ENCODE measurements around the gene TNNT2.

TNNT2 gene

GRCh38 chr1:201329801-201330200, 47.7 kb downstream of the TNNT2 start:
- H2BK5ac ChIP-seq (ENCODE audit: low read length): no peak overlapping the region
- no peaks in the 10 kb centered on the region for H3K27me3 ChIP-seq (ENCODE audit: insufficient read depth, low read length, poor library complexity)
- no peak overlapping the region for H3K4ac ChIP-seq (ENCODE audit: low read depth, low read length)
- H3K36me3 ChIP-seq (ENCODE audit: control insufficient read depth, insufficient read depth, low read length): no peaks in the 10 kb centered on the region
- no peak overlapping the region for H2BK120ac ChIP-seq (ENCODE audit: low read depth, low read length)
- H3K4me1 ChIP-seq (ENCODE audit: control insufficient read depth, low read depth, low read length): no peaks in the 10 kb centered on the region
- no peak overlapping the region for H3K18ac ChIP-seq (ENCODE audit: low read length)
- H3K23ac ChIP-seq (ENCODE audit: low read length): no peak overlapping the region
- H4K8ac ChIP-seq (ENCODE audit: low read depth, low read length): no peak overlapping the region
- no peak overlapping the region for H2BK15ac ChIP-seq (replicated peaks; ENCODE audit: low read depth)
- no peak overlapping the region for H2AK5ac ChIP-seq (ENCODE audit: low read length)
- H3K4me2 ChIP-seq (ENCODE audit: low read length): no peak overlapping the region
- H3K4me3 ChIP-seq (ENCODE audit: low read length): no peak overlapping the region
- H3K79me2 ChIP-seq (ENCODE audit: control insufficient read depth, insufficient read depth, low read length): no peaks in the 10 kb centered on the region
- H3K79me1 ChIP-seq (ENCODE audit: low read length): no peaks in the 10 kb centered on the region
- H3K56ac ChIP-seq (ENCODE audit: low read length): peak overlapping the region; percentile 42
- no CpG with 5 or more reads among the region's 4 CpGs for WGBS (ENCODE audit: extremely low coverage, insufficient coverage, low lambda C conversion rate)
- no peak overlapping the region for H4K5ac ChIP-seq (ENCODE audit: low read length)
- H3K27ac ChIP-seq (ENCODE audit: low read depth, low read length): no peak overlapping the region
- H3K9ac ChIP-seq (ENCODE audit: low read length): no peak overlapping the region
- DNase-seq: no peak

DNA sequence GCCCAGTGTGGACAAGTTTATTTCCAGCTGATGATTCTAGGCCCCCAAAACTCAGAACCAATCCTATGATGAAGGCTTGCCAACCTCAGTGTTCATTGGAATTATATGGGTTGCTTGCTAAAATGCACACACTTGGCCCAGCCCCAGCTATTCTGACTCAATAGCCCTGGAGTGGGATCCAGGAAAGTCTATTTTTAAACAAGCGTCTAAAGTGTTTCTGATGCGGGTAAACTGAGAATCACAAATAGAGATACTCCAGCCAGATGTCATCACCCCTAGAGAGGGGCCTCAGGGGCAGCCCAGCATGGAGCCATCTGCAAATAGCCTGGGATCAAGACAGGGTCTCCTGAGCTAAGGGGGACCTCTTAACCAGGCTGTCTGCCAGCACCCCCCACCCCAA, 48.2 kb downstream of the TNNT2 start:
- no peak overlapping the region for H2BK120ac ChIP-seq (ENCODE audit: low read depth, low read length)
- no peaks in the 10 kb centered on the region for H3K79me2 ChIP-seq (ENCODE audit: control insufficient read depth, insufficient read depth, low read length)
- H3K18ac ChIP-seq (ENCODE audit: low read length): no peak overlapping the region
- H3K79me1 ChIP-seq (ENCODE audit: low read length): no peaks in the 10 kb centered on the region
- no peak overlapping the region for H4K5ac ChIP-seq (ENCODE audit: low read length)
- no peak for DNase-seq
- WGBS (ENCODE audit: extremely low coverage, insufficient coverage, low lambda C conversion rate): no CpG with 5 or more reads among the region's 2 CpGs
- H2AK5ac ChIP-seq (ENCODE audit: low read length): no peak overlapping the region
- no peak overlapping the region for H4K8ac ChIP-seq (ENCODE audit: low read depth, low read length)
- no peak overlapping the region for H3K9ac ChIP-seq (ENCODE audit: low read length)
- H3K4me1 ChIP-seq (ENCODE audit: control insufficient read depth, low read depth, low read length): no peaks in the 10 kb centered on the region
- H3K4ac ChIP-seq (ENCODE audit: low read depth, low read length): no peak overlapping the region
- no peak overlapping the region for H2BK5ac ChIP-seq (ENCODE audit: low read length)
- H3K4me2 ChIP-seq (ENCODE audit: low read length): no peak overlapping the region
- no peak overlapping the region for H3K27ac ChIP-seq (ENCODE audit: low read depth, low read length)
- no peak overlapping the region for H3K4me3 ChIP-seq (ENCODE audit: low read length)
- no peaks in the 10 kb centered on the region for H3K36me3 ChIP-seq (ENCODE audit: control insufficient read depth, insufficient read depth, low read length)
- H2BK15ac ChIP-seq (replicated peaks; ENCODE audit: low read depth): no peak overlapping the region
- H3K23ac ChIP-seq (ENCODE audit: low read length): no peak overlapping the region
- H3K27me3 ChIP-seq (ENCODE audit: insufficient read depth, low read length, poor library complexity): no peaks in the 10 kb centered on the region
- H3K56ac ChIP-seq (ENCODE audit: low read length): no peak overlapping the region

DNA sequence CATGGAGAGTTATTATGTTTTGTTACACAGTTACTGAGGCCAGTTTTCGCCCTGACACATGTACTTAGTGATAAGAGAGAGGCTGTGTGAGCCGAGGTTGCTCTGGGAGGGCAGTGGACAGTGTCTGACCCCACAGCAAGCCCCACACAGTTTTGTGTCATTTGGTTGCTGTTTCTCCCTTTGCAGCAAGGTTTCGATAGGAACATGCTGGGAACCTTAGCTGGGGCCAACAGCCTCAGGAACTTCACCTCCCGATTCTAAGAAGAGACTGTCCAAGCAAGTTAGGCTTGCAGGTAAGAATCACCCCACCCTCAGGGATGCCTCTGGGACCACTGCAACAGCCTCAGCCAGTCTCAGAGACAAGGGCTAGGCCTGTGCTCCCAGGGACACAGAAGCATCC, 48.9 kb downstream of the TNNT2 start:
- no peak overlapping the region for H3K4ac ChIP-seq (ENCODE audit: low read depth, low read length)

DNA sequence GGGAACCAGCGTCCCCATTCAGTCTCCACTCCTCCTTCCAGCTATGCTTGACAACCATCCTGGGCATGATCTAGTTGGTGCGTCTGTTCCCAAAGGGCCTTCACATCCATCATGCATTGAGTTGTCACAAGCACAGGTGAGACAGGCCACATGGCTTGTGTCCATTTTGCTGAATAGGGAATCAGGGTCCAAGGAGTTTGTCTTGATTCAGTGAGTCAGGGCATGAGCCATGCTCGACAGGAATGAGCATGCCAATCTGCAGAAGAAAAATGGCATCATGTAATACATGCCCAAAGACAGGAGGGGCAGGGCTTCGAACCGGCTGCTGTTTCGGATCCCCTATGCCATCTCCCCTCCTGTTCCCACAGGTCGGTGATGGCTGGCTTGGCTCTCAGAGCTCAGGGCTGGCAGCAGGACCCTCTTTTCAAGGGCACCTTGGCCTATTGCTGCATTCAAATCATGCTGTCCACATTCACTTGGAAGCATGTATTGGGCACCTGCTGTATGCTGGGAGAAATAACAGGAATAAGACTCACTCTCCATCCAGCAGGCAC, 49.7 kb downstream of the TNNT2 start:
- Histone ChIP-seq H3K18ac (ENCODE audit: low read length) (no peak overlapping the region), H3K9ac (ENCODE audit: low read length) (no peak overlapping the region), H2BK120ac (ENCODE audit: low read depth, low read length) (no peak overlapping the region), H3K79me1 (ENCODE audit: low read length) (no peaks in the 10 kb centered on the region), H3K27me3 (ENCODE audit: insufficient read depth, low read length, poor library complexity) (no peaks in the 10 kb centered on the region), H4K5ac (ENCODE audit: low read length) (no peak overlapping the region), H2BK15ac (replicated peaks; ENCODE audit: low read depth) (no peak overlapping the region), H3K4me3 (ENCODE audit: low read length) (no peak overlapping the region), H3K36me3 (ENCODE audit: control insufficient read depth, insufficient read depth, low read length) (no peaks in the 10 kb centered on the region), H2BK5ac (ENCODE audit: low read length) (no peak overlapping the region), H3K27ac (ENCODE audit: low read depth, low read length) (no peak overlapping the region), H3K4me1 (ENCODE audit: control insufficient read depth, low read depth, low read length) (no peaks in the 10 kb centered on the region), H3K4ac (ENCODE audit: low read depth, low read length) (no peak overlapping the region), H3K79me2 (ENCODE audit: control insufficient read depth, insufficient read depth, low read length) (no peaks in the 10 kb centered on the region), H2AK5ac (ENCODE audit: low read length) (no peak overlapping the region), H3K23ac (ENCODE audit: low read length) (no peak overlapping the region), H3K4me2 (ENCODE audit: low read length) (no peak overlapping the region), H4K8ac (ENCODE audit: low read depth, low read length) (no peak overlapping the region), H3K56ac (ENCODE audit: low read length) (no peak overlapping the region)
- no CpG with 5 or more reads among the region's 7 CpGs for WGBS (ENCODE audit: extremely low coverage, insufficient coverage, low lambda C conversion rate)
- no peak for DNase-seq

More for the DNA sequence above, 48.9 kb downstream of the TNNT2 start:
- Histone ChIP-seq H3K56ac (ENCODE audit: low read length) (peak overlapping the region; percentile 11), H3K27me3 (ENCODE audit: insufficient read depth, low read length, poor library complexity) (no peaks in the 10 kb centered on the region), H3K79me1 (ENCODE audit: low read length) (no peaks in the 10 kb centered on the region), H4K8ac (ENCODE audit: low read depth, low read length) (no peak overlapping the region), H3K4me1 (ENCODE audit: control insufficient read depth, low read depth, low read length) (no peaks in the 10 kb centered on the region), H2BK15ac (replicated peaks; ENCODE audit: low read depth) (no peak overlapping the region), H3K18ac (ENCODE audit: low read length) (no peak overlapping the region), H2AK5ac (ENCODE audit: low read length) (no peak overlapping the region), H3K27ac (ENCODE audit: low read depth, low read length) (no peak overlapping the region), H3K4me3 (ENCODE audit: low read length) (no peak overlapping the region), H3K79me2 (ENCODE audit: control insufficient read depth, insufficient read depth, low read length) (no peaks in the 10 kb centered on the region), H4K5ac (ENCODE audit: low read length) (no peak overlapping the region), H3K9ac (ENCODE audit: low read length) (no peak overlapping the region), H2BK5ac (ENCODE audit: low read length) (no peak overlapping the region), H3K4me2 (ENCODE audit: low read length) (no peak overlapping the region), H3K23ac (ENCODE audit: low read length) (no peak overlapping the region), H2BK120ac (ENCODE audit: low read depth, low read length) (no peak overlapping the region), H3K36me3 (ENCODE audit: control insufficient read depth, insufficient read depth, low read length) (no peaks in the 10 kb centered on the region)
- WGBS (ENCODE audit: extremely low coverage, insufficient coverage, low lambda C conversion rate): no CpG with 5 or more reads among the region's 4 CpGs
- DNase-seq: no peak

- H4K5ac ChIP-seq (ENCODE audit: low read length): no peak overlapping the region
- no CpG with 5 or more reads among the region's 4 CpGs for WGBS (ENCODE audit: extremely low coverage, insufficient coverage, low lambda C conversion rate)
- H3K56ac ChIP-seq (ENCODE audit: low read length): no peak overlapping the region
- no peaks in the 10 kb centered on the region for H3K4me1 ChIP-seq (ENCODE audit: control insufficient read depth, low read depth, low read length)
- no peaks in the 10 kb centered on the region for H3K27me3 ChIP-seq (ENCODE audit: insufficient read depth, low read length, poor library complexity)
- no peak overlapping the region for H3K4me2 ChIP-seq (ENCODE audit: low read length)
- H3K4ac ChIP-seq (ENCODE audit: low read depth, low read length): no peak overlapping the region
- H4K8ac ChIP-seq (ENCODE audit: low read depth, low read length): no peak overlapping the region
- H3K79me2 ChIP-seq (ENCODE audit: control insufficient read depth, insufficient read depth, low read length): no peaks in the 10 kb centered on the region
- DNase-seq: no peak
- no peaks in the 10 kb centered on the region for H3K79me1 ChIP-seq (ENCODE audit: low read length)
- no peak overlapping the region for H2AK5ac ChIP-seq (ENCODE audit: low read length)
- no peak overlapping the region for H2BK5ac ChIP-seq (ENCODE audit: low read length)
- H3K4me3 ChIP-seq (ENCODE audit: low read length): no peak overlapping the region
- H2BK120ac ChIP-seq (ENCODE audit: low read depth, low read length): no peak overlapping the region
- H3K18ac ChIP-seq (ENCODE audit: low read length): no peak overlapping the region
- H2BK15ac ChIP-seq (replicated peaks; ENCODE audit: low read depth): no peak overlapping the region
- no peak overlapping the region for H3K9ac ChIP-seq (ENCODE audit: low read length)
- H3K23ac ChIP-seq (ENCODE audit: low read length): no peak overlapping the region
- no peaks in the 10 kb centered on the region for H3K36me3 ChIP-seq (ENCODE audit: control insufficient read depth, insufficient read depth, low read length)
- H3K27ac ChIP-seq (ENCODE audit: low read depth, low read length): no peak overlapping the region
Measured at GRCh38 chr1:201326710-201327109, 50.8 kb downstream of the TNNT2 start.

- Histone ChIP-seq H2AK5ac (ENCODE audit: low read length) (no peak overlapping the region), H3K27ac (ENCODE audit: low read depth, low read length) (no peak overlapping the region), H3K4me3 (ENCODE audit: low read length) (no peak overlapping the region), H4K8ac (ENCODE audit: low read depth, low read length) (no peak overlapping the region), H2BK15ac (replicated peaks; ENCODE audit: low read depth) (no peak overlapping the region), H3K79me1 (ENCODE audit: low read length) (no peaks in the 10 kb centered on the region), H3K56ac (ENCODE audit: low read length) (no peak overlapping the region), H3K9ac (ENCODE audit: low read length) (no peak overlapping the region), H3K27me3 (ENCODE audit: insufficient read depth, low read length, poor library complexity) (no peaks in the 10 kb centered on the region), H2BK120ac (ENCODE audit: low read depth, low read length) (no peak overlapping the region), H3K4me1 (ENCODE audit: control insufficient read depth, low read depth, low read length) (no peaks in the 10 kb centered on the region), H3K23ac (ENCODE audit: low read length) (no peak overlapping the region), H3K36me3 (ENCODE audit: control insufficient read depth, insufficient read depth, low read length) (no peaks in the 10 kb centered on the region), H3K4ac (ENCODE audit: low read depth, low read length) (no peak overlapping the region), H3K79me2 (ENCODE audit: control insufficient read depth, insufficient read depth, low read length) (no peaks in the 10 kb centered on the region), H2BK5ac (ENCODE audit: low read length) (no peak overlapping the region), H4K5ac (ENCODE audit: low read length) (no peak overlapping the region), H3K4me2 (ENCODE audit: low read length) (no peak overlapping the region), H3K18ac (ENCODE audit: low read length) (no peak overlapping the region)
- no peak for DNase-seq
- WGBS (ENCODE audit: extremely low coverage, insufficient coverage, low lambda C conversion rate): no CpG with 5 or more reads among the region's 8 CpGs
Measured at GRCh38 chr1:201325678-201326060, 51.8 kb downstream of the TNNT2 start.
